HepG2 (cell line): ENCODE data around the gene ZFP3. TPM values are rescaled to one million over a fixed set of nuclear protein-coding genes. Genes with fewer than 3 reads are reported as not detected.

Experiments
- ATAC-seq: fragments of 200-7000 bp; cut with Tn5 transposase; 3 replicates; pipeline ENCODE4 v1.9.1; 2020; ENCODE audit warnings: mild to moderate bottlenecking, moderate library complexity
- BruUV-seq: library from RNA; stranded (reverse); fragments of 400-500 nt; replicated peaks from 2 replicates; lab custom pipeline; 2021; lab: Mats Ljungman, UMichigan
- CTCF ChIA-PET: fragments of 300-600 bp; formaldehyde crosslinking; extraction: SDS; loops from one replicate; lab custom pipeline; 2021; ENCODE audit warnings: low total read pairs, inconsistent platforms, low intra/inter-chr PET ratio; lab: Yijun Ruan, JAX
- POLR2A ChIA-PET: fragments of 350-600 bp; sonication (Branson Sonifier 250); formaldehyde crosslinking; loops from one replicate; lab custom pipeline; 2020; ENCODE audit warnings: antibody characterized with exemption, inconsistent platforms; lab: Yijun Ruan, JAX
- DNase-seq: peaks from one replicate; pipeline ENCODE4 v3.0.0-alpha.2; 2015; ENCODE audit warnings: low spot score
- FAIRE-seq: peaks from 3 replicates; lab custom pipeline; 2011; peaks lifted over from hg19 to GRCh38; lab: Jason Lieb, UNC
- H2AFZ ChIP-seq: one replicate; pipeline ENCODE4 v1.6.1; 2011; ENCODE audit warnings: low read length, inconsistent platforms
- H3K27ac ChIP-seq: fragments of 300-600 bp; 3 replicates; pipeline ENCODE4 v1.8.0; 2011; ENCODE audit warnings: mixed run types, mild to moderate bottlenecking, mixed read lengths, low read length, inconsistent platforms; ENCODE audit not compliant: insufficient read depth; ENCODE audit errors: extremely low read length
- H3K27me3 ChIP-seq, 2 experiments: fragments of 200-600 bp in 1 of 2; 2 replicates in 1 of 2; 3 replicates in 1 of 2; pipeline versions ENCODE4 v1.6.0 to v1.8.0; 2011; ENCODE audit warnings: low read length in 2 of 2, mild to moderate bottlenecking in 2 of 2, moderate library complexity in 2 of 2, inconsistent platforms in 1 of 2; ENCODE audit not compliant: insufficient read depth in 2 of 2, control insufficient read depth in 1 of 2
- H3K36me3 ChIP-seq, 2 experiments: fragments of 200-600 bp in 1 of 2; replicated peaks in 1 of 2; 2 replicates in 1 of 2; 3 replicates in 1 of 2; pipeline versions ENCODE4 v1.5.1 to v1.8.0; 2011; ENCODE audit warnings: low read length in 2 of 2, inconsistent platforms in 1 of 2; ENCODE audit not compliant: insufficient read depth in 2 of 2, control insufficient read depth in 1 of 2
- H3K4me1 ChIP-seq: 2 replicates; pipeline ENCODE4 v1.5.1; 2012; ENCODE audit warnings: low read length, inconsistent platforms; ENCODE audit not compliant: insufficient read depth
- H3K4me2 ChIP-seq: 2 replicates; pipeline ENCODE4 v1.6.0; 2011; ENCODE audit warnings: low read depth, low read length, inconsistent platforms
- H3K4me3 ChIP-seq, 3 experiments: fragments of 200-600 bp in 1 of 3; sonication (generic), shearing (Covaris generic) in 1 of 3; replicated peaks in 1 of 3; 2 replicates each; pipeline ENCODE4 v1.5.1; 2011 to 2016; ENCODE audit warnings: low read length in 3 of 3, inconsistent platforms in 2 of 3, low read depth in 2 of 3, mild to moderate bottlenecking in 2 of 3, control low read depth in 1 of 3, mixed read lengths in 1 of 3; ENCODE audit not compliant: insufficient read depth in 1 of 3
- H3K79me2 ChIP-seq: one replicate; pipeline ENCODE4 v1.6.1; 2011; ENCODE audit warnings: low read length, inconsistent platforms; ENCODE audit not compliant: insufficient read depth
- H3K9ac ChIP-seq: 2 replicates; pipeline ENCODE4 v1.6.0; 2011; ENCODE audit warnings: mild to moderate bottlenecking, low read depth, low read length, inconsistent platforms; ENCODE audit not compliant: insufficient read depth
- H3K9me3 ChIP-seq: 2 replicates; pipeline ENCODE4 v1.5.1; 2012; ENCODE audit warnings: mild to moderate bottlenecking, low read length
- H4K20me1 ChIP-seq: 2 replicates; pipeline ENCODE4 v1.6.0; 2011; ENCODE audit warnings: inconsistent platforms, mild to moderate bottlenecking, low read length, moderate library complexity; ENCODE audit not compliant: insufficient read depth
- DR1 ChIP-seq: sonication (generic); formaldehyde crosslinking; IDR thresholded peaks from 2 replicates; pipeline ENCODE4 v1.8.0; 2021; ENCODE audit warnings: mild to moderate bottlenecking, missing genetic modification reagents, inconsistent platforms
- KDM6A ChIP-seq: IDR thresholded peaks from 2 replicates; pipeline ENCODE4 v1.6.1; 2016; ENCODE audit warnings: low read depth
- KLF11 ChIP-seq: IDR thresholded peaks from 2 replicates; pipeline ENCODE4 v1.6.1; 2016; ENCODE audit warnings: missing compliant biosample characterization
- MED1 ChIP-seq: sonication (generic); formaldehyde crosslinking; IDR thresholded peaks from 2 replicates; pipeline ENCODE4 v1.4.0; 2020; ENCODE audit warnings: missing genetic modification reagents
- MXD4 ChIP-seq: IDR thresholded peaks from 2 replicates; pipeline ENCODE4 v1.6.1; 2016; ENCODE audit warnings: mild to moderate bottlenecking, missing biosample characterization, missing genetic modification reagents
- SYNCRIP ChIP-seq: fragments of 200-400 bp; formaldehyde crosslinking; IDR thresholded peaks from 2 replicates; pipeline ENCODE4 v1.6.1; 2018; ENCODE audit warnings: mild to moderate bottlenecking, low read depth, low read length; ENCODE audit not compliant: insufficient read depth
- TP53 ChIP-seq: sonication (generic); formaldehyde crosslinking; conservative IDR thresholded peaks from 2 replicates; pipeline ENCODE4 v1.4.0; 2020; ENCODE audit warnings: missing genetic modification reagents
- TRIM22 ChIP-seq: fragments of 450-650 bp; IDR thresholded peaks from 2 replicates; pipeline ENCODE4 v1.6.1; 2017
- YEATS4 ChIP-seq: sonication (generic); formaldehyde crosslinking; IDR thresholded peaks from 2 replicates; pipeline ENCODE4 v1.4.0; 2020; ENCODE audit warnings: missing genetic modification reagents, borderline replicate concordance
- ZKSCAN5 ChIP-seq: sonication (generic); formaldehyde crosslinking; IDR thresholded peaks from 2 replicates; pipeline ENCODE4 v1.5.1; 2020; ENCODE audit warnings: mild to moderate bottlenecking, missing genetic modification reagents
- ZNF451 ChIP-seq: sonication (generic); formaldehyde crosslinking; IDR thresholded peaks from 2 replicates; pipeline ENCODE4 v1.5.0; 2020; ENCODE audit warnings: mild to moderate bottlenecking, missing genetic modification reagents
- ZSCAN20 ChIP-seq: sonication (generic); formaldehyde crosslinking; IDR thresholded peaks from 2 replicates; pipeline ENCODE4 v1.4.0; 2020; ENCODE audit warnings: missing genetic modification reagents, mild to moderate bottlenecking, borderline replicate concordance
- WGBS: methylation state at CpG from one replicate; pipeline ENCODE4 v1.1.6; 2017; ENCODE audit warnings: low lambda C conversion rate; 5-methylcytosine and 5-hydroxymethylcytosine counted together
- in situ Hi-C: cut with HindIII; loops from 2 replicates; pipeline ENCODE4 v1.10.0; 2017; ENCODE audit warnings: low pct_unique_long_range_greater_than_20kb; ENCODE audit not compliant: extremely low pct_ligation_motif_present
- intact Hi-C: fragments of 100-400 bp; cut with micrococcal nuclease; formaldehyde crosslinking; loops from one replicate; pipeline ENCODE4 v1.10.0; 2022; ENCODE audit not compliant: unreplicated experiment
- polyA plus RNA-seq, 8 experiments: library from polyadenylated mRNA; depleted of rRNA in 3 of 8; stranded (reverse) in 7 of 8; unstranded in 1 of 8; fragments of >200 nt; fragmentation: Illumina TruSeq in 4 of 8; extraction: Trizol in 4 of 8; gene quantifications; 2 replicates each; pipeline versions ENCODE4 v1.2.1 to v1.2.3, GENCODE V29; 2011 to 2016; ENCODE audit warnings: low read depth in 4 of 8, missing spikeins in 1 of 8, mixed read lengths in 1 of 8; ENCODE audit not compliant: insufficient read depth in 1 of 8
- total RNA-seq, 5 experiments: library from RNA; depleted of rRNA; stranded (reverse); fragments of >200 nt; fragmentation: Illumina TruSeq; extraction: Trizol; gene quantifications; 2 replicates each; pipeline ENCODE4 v1.2.3, GENCODE V29; 2016; ENCODE audit warnings: low read depth in 1 of 5
- TF ChIP-seq, protein P1 (sequence below): IDR thresholded peaks from 2 replicates; pipeline ENCODE4 v1.6.1; 2016
- TF ChIP-seq, protein P2 (sequence below): sonication (generic); formaldehyde crosslinking; IDR thresholded peaks from 2 replicates; pipeline ENCODE4 v1.8.0; 2022; ENCODE audit warnings: mild to moderate bottlenecking, missing genetic modification reagents

Gene ZFP3
- total and polyA plus RNA-seq, 2 of the 13 experiments (the other 11 are each of a cell fraction or from before 2014, with no cell fraction given) = not detected

DNA sequence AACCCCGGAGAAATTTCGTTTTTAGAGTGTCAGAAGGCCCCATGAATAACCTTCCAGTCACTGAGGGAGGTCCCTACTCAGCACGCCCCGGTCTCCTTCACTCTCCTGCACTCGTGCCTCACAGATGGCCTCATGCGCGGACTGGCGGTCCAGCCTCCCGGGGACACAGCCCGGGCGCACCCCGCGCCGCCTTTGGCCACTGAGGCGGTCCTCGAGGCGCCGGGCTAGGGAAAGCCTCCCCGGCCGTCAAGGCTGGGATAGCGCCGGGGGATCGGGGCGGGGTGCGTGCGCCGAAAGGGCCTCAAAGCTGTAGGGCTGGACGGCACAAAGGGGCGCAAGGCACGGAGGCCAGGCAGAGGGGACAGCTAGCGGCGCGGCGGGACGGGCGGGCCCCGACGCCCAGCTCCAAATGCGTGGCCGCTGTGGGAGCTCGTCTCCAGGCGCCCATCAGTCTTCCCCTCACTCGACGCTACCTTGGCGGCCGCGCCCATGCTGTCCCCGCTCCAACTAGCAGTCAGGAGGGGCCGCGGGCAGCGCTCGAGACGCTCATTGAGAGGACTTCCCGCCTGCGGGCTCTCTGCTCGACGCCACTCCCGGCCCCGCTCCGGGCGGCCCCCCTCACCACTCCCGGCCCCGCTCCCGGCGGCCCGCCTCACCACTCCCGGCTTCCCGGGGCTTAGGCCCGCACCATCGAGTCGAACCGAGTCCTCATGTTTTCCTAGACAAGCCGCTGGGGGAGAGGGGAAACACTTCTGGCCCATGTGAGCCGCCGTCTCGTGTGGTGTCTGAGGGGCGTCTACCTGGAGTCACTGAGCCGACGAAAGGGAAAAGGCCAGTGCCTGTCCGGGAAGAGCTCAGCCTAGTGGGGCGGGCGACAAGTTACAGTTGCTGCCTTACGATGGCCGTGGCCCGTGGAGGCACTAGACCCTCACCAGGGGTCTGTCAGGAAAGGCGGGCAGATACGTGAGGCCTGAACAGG is 37.7 kb downstream of the ZFP3 start, which contains the start of gene USP6:
Gene USP6 (plus strand): TSS at position 360 of the 979 bp plus-strand sequence. CDS start 14,336 bp downstream, outside the sequence.
- POLR2A ChIA-PET = no interaction called here
- TF ChIP-seq, protein P1, sequence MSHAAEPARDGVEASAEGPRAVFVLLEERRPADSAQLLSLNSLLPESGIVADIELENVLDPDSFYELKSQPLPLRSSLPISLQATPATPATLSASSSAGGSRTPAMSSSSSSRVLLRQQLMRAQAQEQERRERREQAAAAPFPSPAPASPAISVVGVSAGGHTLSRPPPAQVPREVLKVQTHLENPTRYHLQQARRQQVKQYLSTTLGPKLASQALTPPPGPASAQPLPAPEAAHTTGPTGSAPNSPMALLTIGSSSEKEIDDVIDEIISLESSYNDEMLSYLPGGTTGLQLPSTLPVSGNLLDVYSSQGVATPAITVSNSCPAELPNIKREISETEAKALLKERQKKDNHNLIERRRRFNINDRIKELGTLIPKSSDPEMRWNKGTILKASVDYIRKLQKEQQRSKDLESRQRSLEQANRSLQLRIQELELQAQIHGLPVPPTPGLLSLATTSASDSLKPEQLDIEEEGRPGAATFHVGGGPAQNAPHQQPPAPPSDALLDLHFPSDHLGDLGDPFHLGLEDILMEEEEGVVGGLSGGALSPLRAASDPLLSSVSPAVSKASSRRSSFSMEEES (CRISPR knock-in tag) = no peak
- TF ChIP-seq ZNF451 (CRISPR knock-in tag) (no peak), ZKSCAN5 (CRISPR knock-in tag) (no peak), KLF11 (CRISPR knock-in tag) (no peak), YEATS4 (no peak)
- no TSS peak for BruUV-seq

GRCh38 chr17:5118219-5118618 is 40.0 kb downstream of the ZFP3 start:
- DNase-seq (no peak), ATAC-seq (peak; percentile 58), FAIRE-seq (no peak)
- Histone ChIP-seq H3K36me3 (no peaks in the 10 kb centered on the region), H3K79me2 (no peaks in the 10 kb centered on the region), H4K20me1 (no peaks in the 10 kb centered on the region), H3K27ac (no peak overlapping the region), H3K9me3 (no peaks in the 10 kb centered on the region), H3K4me1 (peaks cover 28% of the 10 kb centered on the region), H3K27me3 (peaks cover 0 to 3% of the 10 kb centered on the region in 2 experiments; a peak in 2 of 5 replicates), H3K4me3 (no peak overlapping the region), H3K4me2 (no peak overlapping the region), H2AFZ (no peak overlapping the region), H3K9ac (no peak overlapping the region)
- WGBS = 30% methylated on average over 3 of the region's 6 CpGs
- POLR2A ChIA-PET = no interaction called here
- no TSS peak for BruUV-seq
- in situ Hi-C loops = no loop called here
- intact Hi-C loops = no loop called here
- CTCF ChIA-PET = no interaction called here
- TF ChIP-seq TP53 (CRISPR knock-in tag) (no peak), SYNCRIP (no peak), MXD4 (CRISPR knock-in tag) (no peak), MED1 (no peak), TRIM22 (no peak), ZSCAN20 (no peak), KDM6A (CRISPR knock-in tag) (no peak), DR1 (CRISPR knock-in tag) (no peak)
- TF ChIP-seq, protein P2, sequence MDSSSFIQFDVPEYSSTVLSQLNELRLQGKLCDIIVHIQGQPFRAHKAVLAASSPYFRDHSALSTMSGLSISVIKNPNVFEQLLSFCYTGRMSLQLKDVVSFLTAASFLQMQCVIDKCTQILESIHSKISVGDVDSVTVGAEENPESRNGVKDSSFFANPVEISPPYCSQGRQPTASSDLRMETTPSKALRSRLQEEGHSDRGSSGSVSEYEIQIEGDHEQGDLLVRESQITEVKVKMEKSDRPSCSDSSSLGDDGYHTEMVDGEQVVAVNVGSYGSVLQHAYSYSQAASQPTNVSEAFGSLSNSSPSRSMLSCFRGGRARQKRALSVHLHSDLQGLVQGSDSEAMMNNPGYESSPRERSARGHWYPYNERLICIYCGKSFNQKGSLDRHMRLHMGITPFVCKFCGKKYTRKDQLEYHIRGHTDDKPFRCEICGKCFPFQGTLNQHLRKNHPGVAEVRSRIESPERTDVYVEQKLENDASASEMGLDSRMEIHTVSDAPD (CRISPR knock-in tag) = no peak

More for the DNA sequence above, 37.7 kb downstream of the ZFP3 start, which contains the start of gene USP6:
- CTCF ChIA-PET = no interaction called here
- in situ Hi-C loops (no loop called here), intact Hi-C loops (no loop called here)
- H4K20me1 ChIP-seq = no peaks in the 10 kb centered on the region
- H3K4me2 ChIP-seq = no peak within 1 kb of the TSS
- H2AFZ ChIP-seq = no peak within 1 kb of the TSS
- peaks cover 28% of the 10 kb centered on the region for H3K4me1 ChIP-seq
- no peak for ATAC-seq
- H3K36me3 ChIP-seq = no peaks in the 10 kb centered on the region
- no peak within 1 kb of the TSS for H3K27ac ChIP-seq
- no peaks in the 10 kb centered on the region for H3K9me3 ChIP-seq
- DNase-seq = no peak
- 89% methylated on average over 80 of the region's 87 CpGs for WGBS
- no peak within 1 kb of the TSS for H3K4me3 ChIP-seq
- no peak for FAIRE-seq
- H3K9ac ChIP-seq = no peak within 1 kb of the TSS
- H3K27me3 ChIP-seq = peaks cover 0 to 3% of the 10 kb centered on the region in 2 experiments; a peak in 2 of 5 replicates
- H3K79me2 ChIP-seq = peaks cover 7% of the 10 kb centered on the region
